Measurements from ENCODE around the gene TBCCD1. TPM values are rescaled to one million over a fixed set of nuclear protein-coding genes. Genes with fewer than 3 reads are reported as not detected.
"Not testable (repeated sequence)": the region's sequence is repeated elsewhere in the genome, so short reads cannot be mapped to it uniquely, and the experiment has no call there.

The TBCCD1 gene
- total and polyA plus RNA-seq, 9 donors = 6.9 to 12.4 (median 10.6) TPM

DNA sequence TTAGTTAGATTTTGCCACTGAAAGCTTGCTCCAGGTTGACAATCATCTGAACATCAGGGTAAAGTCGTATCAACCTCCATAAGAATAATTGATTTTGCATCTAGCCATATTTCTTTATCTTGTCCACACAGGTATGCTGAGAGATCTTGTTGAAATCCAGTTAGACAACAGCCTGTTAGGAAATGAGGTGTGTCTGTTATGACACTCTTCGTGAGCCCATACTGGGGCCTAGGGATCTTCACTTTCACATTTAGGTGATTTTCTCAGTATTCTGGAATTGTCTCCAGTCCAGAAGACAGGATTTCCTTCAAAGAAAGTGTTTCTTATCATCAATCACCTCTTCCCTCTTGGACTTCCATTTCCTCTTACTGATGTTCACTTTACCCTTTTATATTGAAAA is 21.5 kb upstream of the TBCCD1 start:
- no peak for TF ChIP-seq POLR2A (IDR thresholded peaks at IDR 0.05)
- no peak for TF ChIP-seq EP300 (IDR thresholded peaks at IDR 0.05)
- TF ChIP-seq, protein P1, sequence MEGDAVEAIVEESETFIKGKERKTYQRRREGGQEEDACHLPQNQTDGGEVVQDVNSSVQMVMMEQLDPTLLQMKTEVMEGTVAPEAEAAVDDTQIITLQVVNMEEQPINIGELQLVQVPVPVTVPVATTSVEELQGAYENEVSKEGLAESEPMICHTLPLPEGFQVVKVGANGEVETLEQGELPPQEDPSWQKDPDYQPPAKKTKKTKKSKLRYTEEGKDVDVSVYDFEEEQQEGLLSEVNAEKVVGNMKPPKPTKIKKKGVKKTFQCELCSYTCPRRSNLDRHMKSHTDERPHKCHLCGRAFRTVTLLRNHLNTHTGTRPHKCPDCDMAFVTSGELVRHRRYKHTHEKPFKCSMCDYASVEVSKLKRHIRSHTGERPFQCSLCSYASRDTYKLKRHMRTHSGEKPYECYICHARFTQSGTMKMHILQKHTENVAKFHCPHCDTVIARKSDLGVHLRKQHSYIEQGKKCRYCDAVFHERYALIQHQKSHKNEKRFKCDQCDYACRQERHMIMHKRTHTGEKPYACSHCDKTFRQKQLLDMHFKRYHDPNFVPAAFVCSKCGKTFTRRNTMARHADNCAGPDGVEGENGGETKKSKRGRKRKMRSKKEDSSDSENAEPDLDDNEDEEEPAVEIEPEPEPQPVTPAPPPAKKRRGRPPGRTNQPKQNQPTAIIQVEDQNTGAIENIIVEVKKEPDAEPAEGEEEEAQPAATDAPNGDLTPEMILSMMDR (IDR thresholded peaks at IDR 0.05) = no peak
- intact Hi-C loops (cut with DNase I) = no loop called here
- DNase-seq = no peak
- 67 to 72% (median 72%) methylated on average over 2 of the region's 2 CpGs for WGBS, 3 donors
- Histone ChIP-seq H3K4me1 (ENCODE audit: insufficient read depth) (no peaks in the 10 kb centered on the region), H3K27ac (no peak overlapping the region), H3K36me3 (no peaks in the 10 kb centered on the region), H3K9me3 (no peaks in the 10 kb centered on the region), H3K4me3 (no peak overlapping the region), H3K27me3 (no peaks in the 10 kb centered on the region)

DNA sequence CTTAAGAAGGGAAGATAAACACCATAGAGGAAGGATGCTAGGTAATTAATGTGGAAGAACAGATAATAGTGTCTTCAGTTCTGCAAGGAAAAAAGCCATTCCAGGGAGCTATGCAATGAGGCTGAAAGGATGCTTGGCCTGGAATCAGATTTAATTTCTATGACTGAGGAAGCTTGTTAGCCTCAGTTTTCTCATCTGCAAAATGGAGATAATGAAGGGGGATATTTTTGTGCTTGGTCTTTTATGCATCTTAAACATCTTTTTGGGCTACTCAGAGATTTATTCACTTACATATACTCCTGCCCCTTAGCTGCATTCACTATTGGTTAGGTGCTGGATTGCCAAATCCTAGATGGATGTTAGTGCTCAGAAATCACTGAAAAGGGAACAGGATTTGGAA is 20.0 kb upstream of the TBCCD1 start:
- H3K9me3 ChIP-seq = no peaks in the 10 kb centered on the region
- TF ChIP-seq, protein P1 (IDR thresholded peaks at IDR 0.05) = no peak
- TF ChIP-seq POLR2A (IDR thresholded peaks at IDR 0.05) (no peak), EP300 (IDR thresholded peaks at IDR 0.05) (no peak)
- no peaks in the 10 kb centered on the region for H3K36me3 ChIP-seq
- no peaks in the 10 kb centered on the region for H3K4me1 ChIP-seq (ENCODE audit: insufficient read depth)
- intact Hi-C loops (cut with DNase I) = no loop called here
- no peak overlapping the region for H3K27ac ChIP-seq
- DNase-seq = no peak
- H3K27me3 ChIP-seq = no peaks in the 10 kb centered on the region
- no peak overlapping the region for H3K4me3 ChIP-seq

DNA sequence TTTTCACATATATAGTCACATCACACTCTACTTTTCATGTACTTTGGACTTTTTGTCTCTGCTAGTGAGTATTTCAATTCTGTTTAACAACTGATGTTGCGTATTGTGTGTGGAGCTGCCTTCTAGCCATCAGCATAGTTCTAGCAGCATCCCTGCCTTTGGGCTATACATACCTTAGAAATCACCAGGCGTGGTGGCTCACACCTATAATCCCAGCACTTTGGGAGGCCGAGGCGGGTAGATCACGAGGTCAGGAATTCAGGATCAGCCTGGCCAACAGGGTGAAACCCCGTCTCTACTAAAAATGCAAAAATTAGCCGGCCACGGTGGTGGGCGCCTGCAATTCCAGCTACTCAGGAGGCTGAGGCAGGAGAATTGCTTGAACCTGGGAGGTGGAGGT is 19.1 kb upstream of the TBCCD1 start:
- WGBS, 3 donors = 86 to 95% (median 94%) methylated on average over 9 of the region's 9 CpGs
- H3K9me3 ChIP-seq; intact Hi-C loops (cut with DNase I); DNase-seq; H3K27ac ChIP-seq; H3K27me3 ChIP-seq; H3K4me1 ChIP-seq (ENCODE audit: insufficient read depth); H3K36me3 ChIP-seq; H3K4me3 ChIP-seq: not testable (repeated sequence)

DNA sequence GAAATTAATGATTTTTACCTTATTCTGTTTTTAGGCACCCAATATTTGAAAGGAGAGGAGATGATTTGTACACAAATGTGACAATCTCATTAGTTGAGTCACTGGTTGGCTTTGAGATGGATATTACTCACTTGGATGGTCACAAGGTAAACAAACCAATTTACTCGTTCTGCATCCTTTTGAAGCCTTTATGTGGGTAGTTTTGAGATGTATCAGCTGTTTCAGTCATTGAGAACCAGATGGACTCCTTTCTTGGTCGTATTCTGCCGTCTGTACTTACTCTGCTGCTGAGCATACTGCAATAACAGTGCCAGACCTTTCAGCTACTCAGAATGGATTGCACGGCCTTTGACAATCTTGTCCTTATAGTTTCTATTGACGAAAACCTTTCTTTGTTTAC is 16.7 kb upstream of the TBCCD1 start:
- Histone ChIP-seq H3K4me3 (no peak overlapping the region), H3K9me3 (no peaks in the 10 kb centered on the region), H3K27me3 (no peaks in the 10 kb centered on the region), H3K36me3 (no peaks in the 10 kb centered on the region), H3K4me1 (ENCODE audit: insufficient read depth) (no peaks in the 10 kb centered on the region), H3K27ac (no peak overlapping the region)
- intact Hi-C loops (cut with DNase I) = no loop called here
- WGBS, 3 donors = 48 to 71% (median 61%) methylated on average over 5 of the region's 5 CpGs
- DNase-seq = no peak
- TF ChIP-seq EP300 (IDR thresholded peaks at IDR 0.05) (no peak), POLR2A (IDR thresholded peaks at IDR 0.05) (no peak)
- TF ChIP-seq, protein P1 (IDR thresholded peaks at IDR 0.05) = no peak

DNA sequence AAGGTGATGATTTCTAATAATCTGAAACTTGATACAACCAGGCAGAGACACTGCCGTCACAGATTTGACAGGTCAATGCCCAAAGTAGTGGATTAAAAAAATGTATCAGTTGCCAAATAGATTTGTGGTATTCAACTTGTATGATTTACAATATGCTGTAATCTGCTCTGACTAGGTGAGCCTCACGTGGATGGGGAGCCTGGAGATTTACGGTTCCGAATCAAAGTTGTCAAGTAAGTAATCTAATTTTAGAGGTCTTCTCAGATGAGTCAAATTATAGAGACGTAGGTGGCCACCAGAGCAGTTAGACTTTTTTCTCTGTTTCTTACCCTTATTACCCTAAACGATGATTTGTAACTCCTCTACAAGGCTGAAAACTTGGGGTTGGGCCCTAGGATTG is 15.4 kb upstream of the TBCCD1 start:
- 93 to 96% (median 95%) methylated on average over 6 of the region's 6 CpGs for WGBS, 3 donors

More for the DNA sequence above, 15.4 kb upstream of the TBCCD1 start:
- Histone ChIP-seq H3K4me1 (ENCODE audit: insufficient read depth) (no peaks in the 10 kb centered on the region), H3K9me3 (no peaks in the 10 kb centered on the region), H3K27ac (no peak overlapping the region), H3K27me3 (no peaks in the 10 kb centered on the region), H3K4me3 (no peak overlapping the region), H3K36me3 (no peaks in the 10 kb centered on the region)
- no peak for TF ChIP-seq EP300 (IDR thresholded peaks at IDR 0.05)
- TF ChIP-seq POLR2A (IDR thresholded peaks at IDR 0.05) = no peak
- TF ChIP-seq, protein P1 (IDR thresholded peaks at IDR 0.05) = no peak
- no peak for DNase-seq
- intact Hi-C loops (cut with DNase I) = no loop called here

Measured in ovary (tissue), 9 donors.